Fibroblast of villous mesenchyme (primary cell): ENCODE measurements around the gene TMEM225. TPM values are rescaled to one million over a fixed set of nuclear protein-coding genes. Genes with fewer than 3 reads are reported as not detected.
"Not testable (repeated sequence)": the region's sequence is repeated elsewhere in the genome, so short reads cannot be mapped to it uniquely, and the experiment has no call there.

Source experiments
- DNase-seq: peaks from one replicate; pipeline ENCODE4 v3.0.0-alpha.2; 2010; ENCODE audit warnings: low read depth
- H3K4me3 ChIP-seq: 2 replicates; pipeline ENCODE4 v1.5.1; 2011; ENCODE audit warnings: low read depth, mild to moderate bottlenecking, low read length
- total RNA-seq: library from RNA; depleted of rRNA; stranded (reverse); fragments of >200 nt; gene quantifications from 2 replicates; pipeline ENCODE4 v1.2.3, GENCODE V29; 2012
- TF ChIP-seq, protein P1 (sequence below): IDR thresholded peaks from 2 replicates; pipeline ENCODE4 v1.5.1; 2012; ENCODE audit warnings: low read depth, mild to moderate bottlenecking, low read length; ENCODE audit not compliant: insufficient read depth

TMEM225 gene
- total RNA-seq, 1 donor = not detected

DNA sequence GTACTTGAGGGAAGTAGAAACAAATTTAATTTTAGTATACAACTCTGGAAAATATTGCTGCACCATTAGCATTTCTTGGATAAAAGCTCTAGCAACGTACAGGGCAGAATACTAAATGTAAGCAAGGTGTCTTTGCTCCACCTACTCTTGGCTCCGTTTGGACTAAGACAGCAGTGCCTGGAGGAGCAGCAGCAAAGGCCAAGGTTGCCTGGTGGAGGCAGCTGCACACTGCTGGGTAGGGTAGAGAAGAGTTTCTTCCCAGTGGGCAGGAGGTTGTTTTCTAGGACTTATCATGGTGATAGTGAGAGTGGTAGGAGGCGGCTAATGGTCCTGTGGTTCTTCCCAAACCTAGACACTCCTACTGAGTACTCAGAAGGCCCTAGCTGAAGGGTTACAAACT lies 14.3 kb upstream of the TMEM225 start:
- no peak for DNase-seq
- TF ChIP-seq, protein P1, sequence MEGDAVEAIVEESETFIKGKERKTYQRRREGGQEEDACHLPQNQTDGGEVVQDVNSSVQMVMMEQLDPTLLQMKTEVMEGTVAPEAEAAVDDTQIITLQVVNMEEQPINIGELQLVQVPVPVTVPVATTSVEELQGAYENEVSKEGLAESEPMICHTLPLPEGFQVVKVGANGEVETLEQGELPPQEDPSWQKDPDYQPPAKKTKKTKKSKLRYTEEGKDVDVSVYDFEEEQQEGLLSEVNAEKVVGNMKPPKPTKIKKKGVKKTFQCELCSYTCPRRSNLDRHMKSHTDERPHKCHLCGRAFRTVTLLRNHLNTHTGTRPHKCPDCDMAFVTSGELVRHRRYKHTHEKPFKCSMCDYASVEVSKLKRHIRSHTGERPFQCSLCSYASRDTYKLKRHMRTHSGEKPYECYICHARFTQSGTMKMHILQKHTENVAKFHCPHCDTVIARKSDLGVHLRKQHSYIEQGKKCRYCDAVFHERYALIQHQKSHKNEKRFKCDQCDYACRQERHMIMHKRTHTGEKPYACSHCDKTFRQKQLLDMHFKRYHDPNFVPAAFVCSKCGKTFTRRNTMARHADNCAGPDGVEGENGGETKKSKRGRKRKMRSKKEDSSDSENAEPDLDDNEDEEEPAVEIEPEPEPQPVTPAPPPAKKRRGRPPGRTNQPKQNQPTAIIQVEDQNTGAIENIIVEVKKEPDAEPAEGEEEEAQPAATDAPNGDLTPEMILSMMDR = no peak
- H3K4me3 ChIP-seq = no peak overlapping the region

DNA sequence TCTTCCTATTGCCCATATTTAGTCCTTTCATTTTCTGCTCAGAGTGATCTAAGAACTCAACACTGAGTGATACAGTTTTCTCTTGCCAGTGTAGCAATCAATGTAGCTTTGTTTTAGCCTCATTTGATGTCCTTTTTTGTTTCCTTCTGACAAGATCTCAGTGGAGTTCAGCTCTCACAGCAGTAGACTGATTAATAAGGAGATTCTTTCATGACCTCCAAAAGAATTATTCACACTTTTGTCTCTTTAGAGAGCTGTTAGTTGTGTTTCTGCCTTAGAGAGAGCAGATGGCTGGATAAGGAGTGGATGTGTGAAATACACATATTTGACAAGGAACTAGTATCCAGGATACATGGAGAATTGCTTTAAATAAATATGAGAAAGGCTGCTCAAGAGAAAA lies 6.6 kb upstream of the TMEM225 start:
- TF ChIP-seq, protein P1 = no peak
- DNase-seq = no peak
- H3K4me3 ChIP-seq = no peak overlapping the region

DNA sequence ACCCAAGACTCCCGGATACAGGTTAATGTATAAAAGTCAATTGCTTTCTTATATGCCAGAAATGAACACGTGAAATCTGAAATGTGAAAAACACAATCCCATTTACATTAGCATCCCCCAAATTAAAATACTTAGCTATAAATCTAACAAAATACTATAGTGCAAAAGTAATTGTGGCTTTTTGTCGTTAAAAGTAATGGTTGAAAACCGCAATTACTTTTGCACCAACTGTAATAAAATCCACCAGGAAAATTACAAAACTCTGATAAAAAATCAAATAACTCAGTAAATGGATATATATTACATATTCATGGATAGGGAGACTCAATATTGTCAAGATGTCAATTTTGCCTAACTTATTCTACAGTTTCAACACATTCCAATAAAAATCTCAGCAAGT lies 4.6 kb downstream of the TMEM225 start:
- DNase-seq = no peak
- H3K4me3 ChIP-seq = no peak overlapping the region
- TF ChIP-seq, protein P1 = no peak

DNA sequence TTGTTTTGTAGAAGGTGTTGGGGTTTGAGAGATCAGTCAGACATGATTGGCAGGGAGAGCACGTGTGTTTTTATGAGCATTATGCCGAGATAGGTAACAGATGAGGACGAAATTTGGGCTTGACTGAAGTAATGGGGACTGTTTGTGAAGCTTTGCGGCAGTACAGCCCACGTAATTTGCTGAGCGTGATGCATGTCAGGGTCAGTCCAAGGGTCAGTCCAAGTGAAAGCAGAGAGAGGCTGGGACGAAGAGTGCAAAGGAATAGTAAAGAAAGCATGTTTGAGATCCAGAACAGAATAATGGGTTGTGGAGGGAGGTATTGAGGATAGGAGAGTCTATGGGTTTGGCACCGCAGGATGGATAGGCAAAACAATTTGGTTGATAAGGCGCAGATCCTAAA lies 17.7 kb downstream of the TMEM225 start:
- not testable (repeated sequence) for DNase-seq, H3K4me3 ChIP-seq

DNA sequence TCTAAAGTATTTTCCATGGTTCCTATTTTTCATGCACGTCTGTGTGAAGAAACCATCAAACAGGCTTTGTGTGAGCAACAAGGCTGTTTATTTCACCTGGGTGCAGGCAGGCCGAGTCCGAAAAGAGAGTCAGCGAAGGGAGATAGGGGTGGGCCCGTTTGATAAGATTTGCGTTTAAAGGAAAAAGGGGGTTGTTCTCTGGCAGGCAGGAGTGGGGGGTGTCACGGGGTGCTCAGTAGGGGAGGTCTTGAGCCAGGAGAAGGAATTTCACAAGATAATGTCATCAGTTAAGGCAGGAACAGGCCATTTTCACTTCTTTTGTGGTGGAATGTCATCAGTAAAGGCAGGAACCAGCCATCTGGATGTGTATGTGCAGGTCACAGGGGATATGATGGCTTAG lies 20.2 kb downstream of the TMEM225 start:
- not testable (repeated sequence) for DNase-seq, H3K4me3 ChIP-seq

DNA sequence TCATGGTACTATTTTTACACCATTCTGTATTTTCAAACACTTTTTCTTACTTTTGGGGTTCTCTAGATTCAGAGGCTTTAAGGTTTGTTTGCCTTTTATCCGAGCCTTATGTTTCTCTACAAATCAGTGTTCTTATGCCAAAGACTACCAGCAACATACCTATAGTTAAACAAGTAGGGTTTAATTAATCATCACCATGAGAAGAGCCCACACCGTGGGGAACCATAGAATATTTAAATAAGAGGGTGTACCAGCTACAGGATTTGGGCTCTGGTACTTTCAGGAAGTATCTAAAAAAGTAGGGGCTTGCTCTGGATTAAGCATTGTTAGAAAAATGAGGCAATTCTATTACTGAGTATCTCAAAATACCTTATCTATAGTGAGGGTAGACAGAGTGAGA lies 25.7 kb downstream of the TMEM225 start:
- no peak for DNase-seq

DNA sequence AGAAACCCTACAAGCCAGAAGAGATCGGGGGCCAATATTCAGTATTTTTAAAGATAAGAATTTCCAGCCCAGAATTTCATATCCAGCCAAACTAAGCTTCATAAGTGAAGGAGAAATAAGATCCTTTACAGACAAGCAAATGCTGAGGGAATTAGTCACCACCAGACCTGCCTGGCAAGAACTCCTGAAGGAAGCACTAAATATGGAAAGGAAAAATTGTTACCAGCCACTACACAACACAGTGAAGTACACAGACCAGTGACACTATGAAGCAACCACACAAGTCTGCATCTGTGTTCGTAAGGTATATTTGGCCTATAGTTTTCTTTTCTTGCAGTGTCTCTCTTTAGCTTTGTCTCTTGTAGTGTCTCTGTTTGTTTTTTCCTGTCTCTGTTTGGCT lies 29.0 kb downstream of the TMEM225 start:
- TF ChIP-seq, protein P1 = no peak
- no peak overlapping the region for H3K4me3 ChIP-seq

More for the DNA sequence above, 25.7 kb downstream of the TMEM225 start:
- no peak overlapping the region for H3K4me3 ChIP-seq
- TF ChIP-seq, protein P1 = no peak

DNA sequence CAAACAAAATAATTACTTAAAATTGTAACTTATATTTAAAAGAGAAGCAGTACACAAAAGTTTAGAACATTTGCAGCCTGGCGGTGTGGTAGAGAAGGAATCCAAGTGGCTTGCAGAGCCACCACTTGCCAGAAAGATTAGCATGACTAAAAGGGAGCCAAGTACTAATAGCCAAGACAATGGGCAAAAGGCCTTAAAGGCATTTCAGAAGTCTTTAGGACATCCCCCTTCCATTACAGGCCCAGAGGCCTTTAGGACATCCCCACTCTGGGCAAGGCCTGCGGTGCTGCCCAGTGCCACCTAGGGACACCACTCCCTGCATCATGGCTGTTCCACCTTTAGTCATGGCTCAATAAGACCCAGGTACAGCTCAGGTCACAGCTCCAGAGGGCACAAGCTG lies 32.4 kb downstream of the TMEM225 start:
- H3K4me3 ChIP-seq = no peak overlapping the region
- TF ChIP-seq, protein P1 = no peak
- DNase-seq = no peak

More for the DNA sequence above, 29.0 kb downstream of the TMEM225 start:
- DNase-seq = no peak
